GM21723 (cell line): ENCODE results near the gene FAM193B.

Experiments used
- ATAC-seq: cut with Tn5 transposase; IDR thresholded peaks from one replicate; pipeline ENCODE4 v1.9.1; 2021; ENCODE audit warnings: mild to moderate bottlenecking, moderate library complexity; ENCODE audit not compliant: unreplicated experiment

The FAM193B gene

GRCh38 chr5:177554474-177555111, at the start of gene FAM193B:
Gene FAM193B (minus strand): TSS chr5:177554563. CDS start chr5:177554458, 105 bp downstream.
- ATAC-seq, result peak; percentile 87

- no peak for ATAC-seq
These were observed 49.8 kb upstream of the FAM193B start for GRCh38 chr5:177604116-177604521.

- no peak for ATAC-seq
These were observed 49.3 kb upstream of the FAM193B start for GRCh38 chr5:177603631-177604030.

- ATAC-seq, result no peak
These were observed 48.1 kb upstream of the FAM193B start for GRCh38 chr5:177602458-177602830.

GRCh38 chr5:177601577-177602457, 47.5 kb upstream of the FAM193B start:
- no peak for ATAC-seq

- ATAC-seq, result no peak
These were observed 46.8 kb upstream of the FAM193B start for GRCh38 chr5:177601126-177601525.

GRCh38 chr5:177600508-177601018, 46.2 kb upstream of the FAM193B start:
- ATAC-seq, result no peak

- peak; percentile 83 for ATAC-seq
These were observed 45.6 kb upstream of the FAM193B start, which contains the start of gene B4GALT7 for GRCh38 chr5:177599731-177600507. Gene B4GALT7 (plus strand): TSS chr5:177600132. CDS start chr5:177600211, 79 bp downstream.

- ATAC-seq, result no peak
These were observed 44.1 kb upstream of the FAM193B start for GRCh38 chr5:177598477-177598876.

- ATAC-seq, result no peak
These were observed 42.4 kb upstream of the FAM193B start for GRCh38 chr5:177596775-177597238.

GRCh38 chr5:177595991-177596774, 41.8 kb upstream of the FAM193B start:
- ATAC-seq, result no peak

- no peak for ATAC-seq
These were observed 40.7 kb upstream of the FAM193B start for GRCh38 chr5:177595026-177595585.

- no peak for ATAC-seq
These were observed 39.7 kb upstream of the FAM193B start for GRCh38 chr5:177594071-177594470.

GRCh38 chr5:177593511-177593910, 39.1 kb upstream of the FAM193B start:
- no peak for ATAC-seq

GRCh38 chr5:177592905-177593304, 38.5 kb upstream of the FAM193B start:
- ATAC-seq, result no peak

GRCh38 chr5:177592010-177592834, 37.9 kb upstream of the FAM193B start, which contains the start of gene TMED9:
Gene TMED9 (plus strand): TSS chr5:177592203. CDS start chr5:177592215, 12 bp downstream.
- peak; percentile 93 for ATAC-seq

GRCh38 chr5:177591690-177592009, 37.3 kb upstream of the FAM193B start:
- no peak for ATAC-seq

GRCh38 chr5:177590406-177590805, 36.0 kb upstream of the FAM193B start:
- no peak for ATAC-seq

GRCh38 chr5:177588413-177588909, 34.1 kb upstream of the FAM193B start:
- no peak for ATAC-seq
